Kidney tubule cell (primary cell): ENCODE data around the gene PHF21A.
"Not testable (repeated sequence)": the region's sequence is repeated elsewhere in the genome, so short reads cannot be mapped to it uniquely, and the experiment has no call there.

Source experiments
- DNase-seq: peaks from one replicate; pipeline ENCODE4 v3.0.0-alpha.2; 2018; ENCODE audit warnings: low spot score

Gene PHF21A

GRCh38 chr11:45920531-45921477 is 200.4 kb downstream of the PHF21A start:
- DNase-seq, result no peak

- no peak for DNase-seq
These were observed 201.3 kb downstream of the PHF21A start for GRCh38 chr11:45919806-45920530.

- DNase-seq, result no peak
These were observed 202.1 kb downstream of the PHF21A start for GRCh38 chr11:45918962-45919675.

GRCh38 chr11:45918331-45918941 is 202.8 kb downstream of the PHF21A start:
- peak; percentile 70 for DNase-seq

- DNase-seq, result peak; percentile 99
These were observed 203.5 kb downstream of the PHF21A start, which contains the start of gene PEX16 for GRCh38 chr11:45917623-45918330. PEX16 (minus strand) TSS chr11:45917877; CDS start chr11:45917811, 66 bp downstream.

GRCh38 chr11:45917286-45917622 is 204.0 kb downstream of the PHF21A start:
- peak; percentile 10 for DNase-seq

- DNase-seq, result no peak
These were observed 205.8 kb downstream of the PHF21A start for GRCh38 chr11:45915446-45915845.

- no peak for DNase-seq
These were observed 207.2 kb downstream of the PHF21A start for GRCh38 chr11:45913942-45914635.

GRCh38 chr11:45913514-45913913 is 207.7 kb downstream of the PHF21A start:
- DNase-seq, result no peak

GRCh38 chr11:45910623-45911022 is 210.6 kb downstream of the PHF21A start:
- DNase-seq, result no peak

GRCh38 chr11:45909594-45910475 is 211.4 kb downstream of the PHF21A start:
- no peak for DNase-seq

- no peak for DNase-seq
These were observed 213.3 kb downstream of the PHF21A start for GRCh38 chr11:45907911-45908370.

- no peak for DNase-seq
These were observed 214.2 kb downstream of the PHF21A start, which contains the start of gene FREY1 for GRCh38 chr11:45906965-45907611. FREY1 (minus strand) TSS chr11:45907271; CDS start chr11:45907245, 26 bp downstream.

GRCh38 chr11:45906096-45906682 is 215.1 kb downstream of the PHF21A start:
- DNase-seq, result no peak

GRCh38 chr11:45905576-45905975 is 215.7 kb downstream of the PHF21A start:
- not testable (repeated sequence) for DNase-seq

- DNase-seq, result no peak
These were observed 216.2 kb downstream of the PHF21A start for GRCh38 chr11:45905095-45905494.

GRCh38 chr11:45904309-45904915 is 216.8 kb downstream of the PHF21A start:
- DNase-seq, result no peak
